Measurements from ENCODE around the gene CHFR. TPM values are rescaled to one million over a fixed set of nuclear protein-coding genes. Genes with fewer than 3 reads are reported as not detected.
"Not testable (repeated sequence)": the region's sequence is repeated elsewhere in the genome, so short reads cannot be mapped to it uniquely, and the experiment has no call there.

Gene CHFR
- total RNA-seq, 1 donor from 2014 or later, result 10.5 TPM

GRCh38 chr12:132886529-132887477 is 602 bp downstream of the CHFR start:
- DNase-seq (peak; percentile 48), ATAC-seq (ENCODE audit: poor library complexity) (no peak)
- intact Hi-C loops (cut with DNase I), result no loop called here

- DNase-seq (no peak), ATAC-seq (ENCODE audit: poor library complexity) (no peak)
- intact Hi-C loops (cut with DNase I), result no loop called here
Measured at GRCh38 chr12:132881818-132882217, 5.6 kb downstream of the CHFR start.

- ATAC-seq (ENCODE audit: poor library complexity); intact Hi-C loops (cut with DNase I); DNase-seq: not testable (repeated sequence)
Measured at GRCh38 chr12:132874620-132875019, 12.8 kb downstream of the CHFR start.

- intact Hi-C loops (cut with DNase I), result no loop called here
- no peak for DNase-seq
- ATAC-seq (ENCODE audit: poor library complexity), result no peak
Measured at GRCh38 chr12:132874175-132874574, 13.2 kb downstream of the CHFR start.

GRCh38 chr12:132873724-132874123 is 13.7 kb downstream of the CHFR start:
- ATAC-seq (ENCODE audit: poor library complexity) (no peak), DNase-seq (no peak)
- intact Hi-C loops (cut with DNase I), result no loop called here

GRCh38 chr12:132872975-132873421 is 14.4 kb downstream of the CHFR start:
- ATAC-seq (ENCODE audit: poor library complexity), result no peak
- intact Hi-C loops (cut with DNase I), result no loop called here

GRCh38 chr12:132872073-132872855 is 15.1 kb downstream of the CHFR start:
- ATAC-seq (ENCODE audit: poor library complexity) (no peak), DNase-seq (no peak)
- intact Hi-C loops (cut with DNase I), result no loop called here

More at GRCh38 chr12:132872975-132873421, 14.4 kb downstream of the CHFR start:
- DNase-seq, result no peak

GRCh38 chr12:132869551-132869950 is 17.9 kb downstream of the CHFR start:
- intact Hi-C loops (cut with DNase I), result no loop called here
- ATAC-seq (ENCODE audit: poor library complexity), result no peak
- no peak for DNase-seq

- DNase-seq (no peak), ATAC-seq (ENCODE audit: poor library complexity) (no peak)
Measured at GRCh38 chr12:132866251-132866828, 21.1 kb downstream of the CHFR start.

GRCh38 chr12:132861558-132861957 is 25.8 kb downstream of the CHFR start:
- ATAC-seq (ENCODE audit: poor library complexity), result no peak
- intact Hi-C loops (cut with DNase I), result no loop called here
- DNase-seq, result no peak

More at GRCh38 chr12:132866251-132866828, 21.1 kb downstream of the CHFR start:
- intact Hi-C loops (cut with DNase I), result no loop called here

GRCh38 chr12:132858718-132859266 is 28.6 kb downstream of the CHFR start:
- DNase-seq (no peak), ATAC-seq (ENCODE audit: poor library complexity) (peak; percentile 22)
- intact Hi-C loops (cut with DNase I), result no loop called here

- intact Hi-C loops (cut with DNase I); ATAC-seq (ENCODE audit: poor library complexity): not testable (repeated sequence)
- DNase-seq, result peak; percentile 8
Measured at GRCh38 chr12:132857019-132857418, 30.4 kb downstream of the CHFR start.

GRCh38 chr12:132856581-132856980 is 30.8 kb downstream of the CHFR start:
- ATAC-seq (ENCODE audit: poor library complexity), result no peak
- no peak for DNase-seq
- intact Hi-C loops (cut with DNase I), result no loop called here

GRCh38 chr12:132855211-132855610 is 32.2 kb downstream of the CHFR start:
- DNase-seq; intact Hi-C loops (cut with DNase I); ATAC-seq (ENCODE audit: poor library complexity): not testable (repeated sequence)

- ATAC-seq (ENCODE audit: poor library complexity) (no peak), DNase-seq (no peak)
- intact Hi-C loops (cut with DNase I), result no loop called here
Measured at GRCh38 chr12:132853285-132854092, 33.9 kb downstream of the CHFR start.

- intact Hi-C loops (cut with DNase I), result no loop called here
- ATAC-seq (ENCODE audit: poor library complexity) (no peak), DNase-seq (no peak)
Measured at GRCh38 chr12:132852496-132852895, 34.9 kb downstream of the CHFR start.

- DNase-seq (no peak), ATAC-seq (ENCODE audit: poor library complexity) (no peak)
- intact Hi-C loops (cut with DNase I), result no loop called here
Measured at GRCh38 chr12:132851465-132851864, 35.9 kb downstream of the CHFR start.

- DNase-seq (no peak), ATAC-seq (ENCODE audit: poor library complexity) (no peak)
- intact Hi-C loops (cut with DNase I), result no loop called here
Measured at GRCh38 chr12:132850291-132850690, 37.1 kb downstream of the CHFR start.
